IMR-90 (cell line): ENCODE data around the gene ACSL6. TPM values are rescaled to one million over a fixed set of nuclear protein-coding genes. Genes with fewer than 3 reads are reported as not detected.

Experiments
- ATAC-seq: fragments of 200-7000 bp; cut with Tn5 transposase; 2 replicates; pipeline ENCODE4 v1.9.1; 2020; ENCODE audit warnings: low read depth, mild to moderate bottlenecking, moderate library complexity
- BruUV-seq: library from RNA; stranded (reverse); fragments of 400-500 nt; replicated peaks from 2 replicates; lab custom pipeline; 2021; lab: Mats Ljungman, UMichigan
- CTCF ChIA-PET: fragments of 300-600 bp; formaldehyde crosslinking; extraction: SDS; loops from one replicate; lab custom pipeline; 2021; ENCODE audit warnings: antibody characterized with exemption; lab: Yijun Ruan, JAX
- POLR2A ChIA-PET: fragments of 300-600 bp; sonication (Branson Sonifier 250); formaldehyde crosslinking; loops from one replicate; lab custom pipeline; 2022; ENCODE audit warnings: antibody characterized with exemption; ENCODE audit not compliant: unreplicated experiment; lab: Charles Lee
- DNase-seq: peaks from one replicate; pipeline ENCODE4 v3.0.0; 2013
- H2AFZ ChIP-seq: replicated peaks from 2 replicates; pipeline ENCODE3; 2013; ENCODE audit warnings: low read length, mild to moderate bottlenecking; ENCODE audit not compliant: poor library complexity
- H2AK5ac ChIP-seq: 2 replicates; pipeline ENCODE4 v1.6.1; 2013; ENCODE audit warnings: low read depth, low read length, inconsistent platforms
- H2AK9ac ChIP-seq: replicated peaks from 2 replicates; pipeline ENCODE3; 2013; ENCODE audit warnings: mild to moderate bottlenecking, low read depth, low read length, moderate library complexity; ENCODE audit not compliant: poor library complexity
- H2BK120ac ChIP-seq: 2 replicates; pipeline ENCODE4 v1.6.1; 2013; ENCODE audit warnings: low read depth, low read length, inconsistent platforms
- H2BK15ac ChIP-seq: 3 replicates; pipeline ENCODE4 v1.6.1; 2013; ENCODE audit warnings: low read depth, low read length, inconsistent platforms
- H2BK20ac ChIP-seq: 2 replicates; pipeline ENCODE4 v1.6.1; 2013; ENCODE audit warnings: low read depth, mild to moderate bottlenecking, inconsistent platforms, low read length, moderate library complexity
- H2BK5ac ChIP-seq: 2 replicates; pipeline ENCODE4 v1.6.1; 2013; ENCODE audit warnings: mild to moderate bottlenecking, low read depth, low read length, inconsistent platforms; ENCODE audit not compliant: poor library complexity, severe bottlenecking
- H3K14ac ChIP-seq: replicated peaks from 2 replicates; pipeline ENCODE4 v1.6.1; 2013; ENCODE audit warnings: low read depth, low read length, inconsistent platforms
- H3K18ac ChIP-seq: 2 replicates; pipeline ENCODE4 v1.6.1; 2013; ENCODE audit warnings: low read depth, low read length, control low read depth
- H3K23ac ChIP-seq: 2 replicates; pipeline ENCODE4 v1.6.1; 2013; ENCODE audit warnings: low read depth, low read length, inconsistent platforms
- H3K27ac ChIP-seq: 2 replicates; pipeline ENCODE4 v1.5.1; 2013; ENCODE audit warnings: mild to moderate bottlenecking, control low read depth, low read length; ENCODE audit not compliant: insufficient read depth
- H3K27me3 ChIP-seq: 2 replicates; pipeline ENCODE4 v1.6.1; 2013; ENCODE audit warnings: low read length; ENCODE audit not compliant: control insufficient read depth, insufficient read depth
- H3K36me3 ChIP-seq: 2 replicates; pipeline ENCODE4 v1.6.1; 2013; ENCODE audit warnings: low read length, mixed read lengths; ENCODE audit not compliant: control insufficient read depth, insufficient read depth
- H3K4ac ChIP-seq: 2 replicates; pipeline ENCODE4 v1.6.1; 2013; ENCODE audit warnings: low read depth, low read length, inconsistent platforms
- H3K4me1 ChIP-seq: 2 replicates; pipeline ENCODE4 v1.6.1; 2013; ENCODE audit warnings: low read length, mixed read lengths; ENCODE audit not compliant: control insufficient read depth, insufficient read depth
- H3K4me2 ChIP-seq: 2 replicates; pipeline ENCODE4 v1.6.1; 2013; ENCODE audit warnings: low read depth, mild to moderate bottlenecking, control low read depth, low read length, moderate library complexity
- H3K4me3 ChIP-seq: 2 replicates; pipeline ENCODE4 v1.5.1; 2013; ENCODE audit warnings: low read depth, mild to moderate bottlenecking, control low read depth, low read length, moderate library complexity; ENCODE audit not compliant: insufficient read depth
- H3K56ac ChIP-seq: 2 replicates; pipeline ENCODE4 v1.6.1; 2013; ENCODE audit warnings: low read length, inconsistent platforms; ENCODE audit not compliant: insufficient read depth; ENCODE audit errors: extremely low read depth
- H3K79me1 ChIP-seq, 2 experiments: 2 replicates each; pipeline ENCODE4 v1.6.1; 2013; ENCODE audit warnings: low read length in 2 of 2, inconsistent platforms in 1 of 2, low read depth in 1 of 2
- H3K9ac ChIP-seq: 2 replicates; pipeline ENCODE4 v1.6.1; 2013; ENCODE audit warnings: low read depth, low read length, control low read depth
- H3K9me1 ChIP-seq: 2 replicates; pipeline ENCODE4 v1.6.1; 2013; ENCODE audit warnings: low read length, inconsistent platforms; ENCODE audit not compliant: insufficient read depth
- H3K9me3 ChIP-seq: 2 replicates; pipeline ENCODE4 v1.6.1; 2013; ENCODE audit warnings: low read length; ENCODE audit not compliant: control insufficient read depth, insufficient read depth
- H4K20me1 ChIP-seq: 2 replicates; pipeline ENCODE4 v1.6.1; 2013; ENCODE audit warnings: low read length, inconsistent platforms; ENCODE audit not compliant: insufficient read depth
- H4K5ac ChIP-seq: 2 replicates; pipeline ENCODE4 v1.6.1; 2013; ENCODE audit warnings: mild to moderate bottlenecking, low read depth, low read length, control low read depth
- H4K8ac ChIP-seq, 2 experiments: 2 replicates each; pipeline ENCODE4 v1.6.1; 2013; ENCODE audit warnings: low read depth in 2 of 2, low read length in 2 of 2, control low read depth in 1 of 2, inconsistent platforms in 1 of 2
- H4K91ac ChIP-seq: 2 replicates; pipeline ENCODE4 v1.6.1; 2013; ENCODE audit warnings: low read depth, low read length, inconsistent platforms; ENCODE audit not compliant: insufficient read depth
- ELK1 ChIP-seq: fragments of 150-350 bp; IDR thresholded peaks from 2 replicates; pipeline ENCODE4 v1.6.1; 2016; ENCODE audit warnings: low read depth, mild to moderate bottlenecking, low read length, moderate library complexity, borderline replicate concordance
- MAZ ChIP-seq: IDR thresholded peaks from 2 replicates; pipeline ENCODE4 v1.6.1; 2012; ENCODE audit warnings: low read depth, mild to moderate bottlenecking, low read length, improper control_type of control experiment, moderate library complexity, borderline replicate concordance
- MXI1 ChIP-seq: IDR thresholded peaks from 2 replicates; pipeline ENCODE4 v1.6.1; 2012; ENCODE audit warnings: low read depth, mild to moderate bottlenecking, low read length, moderate library complexity, borderline replicate concordance
- SMC3 ChIP-seq: fragments of 150-350 bp; IDR thresholded peaks from 2 replicates; pipeline ENCODE4 v1.6.1; 2016; ENCODE audit warnings: low read depth, mild to moderate bottlenecking, antibody characterized with exemption, low read length, moderate library complexity
- WGBS, 2 experiments: methylation state at CpG; one replicate each; pipeline versions ENCODE4 v1.1.5 to v1.1.7; 2013; ENCODE audit warnings: missing lambda C conversion rate in 2 of 2; ENCODE audit not compliant: insufficient read length in 1 of 2; ENCODE audit errors: extremely low coverage in 2 of 2; 5-methylcytosine and 5-hydroxymethylcytosine counted together
- dilution Hi-C: fragments of 300-500 bp; cut with HindIII; formaldehyde crosslinking; loops from one replicate; pipeline ENCODE4 v1.14.3; 2018; ENCODE audit warnings: low sequenced_read_pairs; ENCODE audit not compliant: unreplicated experiment
- in situ Hi-C: fragments of 300-500 bp; cut with MboI; formaldehyde crosslinking; loops from 3 replicates; pipeline ENCODE4 v1.14.3; 2019; ENCODE audit warnings: low sequenced_read_pairs, inconsistent platforms, mixed read lengths
- intact Hi-C: fragments of 100-400 bp; cut with micrococcal nuclease; formaldehyde crosslinking; loops from 2 replicates; pipeline ENCODE4 v1.10.0; 2022
- polyA plus RNA-seq, 3 experiments: library from polyadenylated mRNA; depleted of rRNA; stranded (reverse); fragments of >200 nt; gene quantifications; 2 replicates each; pipeline ENCODE4 v1.2.3, GENCODE V29; 2012; ENCODE audit warnings: low replicate concordance in 1 of 3
- total RNA-seq: library from RNA; depleted of rRNA; stranded (reverse); fragments of >200 nt; gene quantifications from 2 replicates; pipeline ENCODE4 v1.2.3, GENCODE V29; 2012

The ACSL6 gene
- total and polyA plus RNA-seq, 2 of the 4 experiments (the other 2 are of a cell fraction), result not detected

DNA sequence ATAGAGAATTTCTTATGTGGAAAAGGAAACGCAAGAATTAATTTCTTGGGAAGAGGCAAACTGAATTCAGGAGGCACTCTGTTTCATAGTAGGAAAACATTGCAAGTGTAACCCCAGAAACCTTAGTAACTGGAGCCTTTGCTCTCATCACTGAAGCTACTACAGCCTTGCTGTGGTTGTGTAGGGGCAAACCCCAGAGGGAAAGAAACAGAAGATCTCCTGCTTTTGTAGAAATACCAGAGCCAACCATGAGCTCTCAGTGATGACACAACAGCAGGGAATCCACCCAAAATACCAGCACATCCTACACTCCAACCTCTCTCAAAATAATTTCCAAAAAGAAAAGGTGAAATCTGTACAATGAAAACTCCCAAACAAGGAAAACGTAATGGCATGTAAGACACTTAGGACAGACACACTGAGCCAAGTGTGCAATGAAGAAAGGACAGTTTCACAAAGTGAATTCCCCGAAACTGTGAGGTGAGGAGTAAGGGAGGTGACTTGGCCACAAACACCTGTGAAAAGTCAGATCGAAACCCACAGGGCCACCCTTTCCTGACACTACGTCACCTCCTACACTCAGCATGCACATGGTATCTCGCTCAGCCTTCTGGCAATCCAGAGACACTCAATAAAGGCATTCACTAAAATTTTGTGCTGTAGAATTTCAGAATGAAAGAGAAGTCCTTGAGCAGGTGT is 8.5 kb upstream of the ACSL6 start:
- H2BK5ac ChIP-seq, result no peak overlapping the region
- no peak overlapping the region for H3K23ac ChIP-seq
- no peak overlapping the region for H2BK20ac ChIP-seq
- H2AFZ ChIP-seq, result no peak overlapping the region
- H4K5ac ChIP-seq, result no peak overlapping the region
- in situ Hi-C loops (no loop called here), intact Hi-C loops (no loop called here), dilution Hi-C loops (no loop called here)
- no peak overlapping the region for H2AK5ac ChIP-seq
- no peak overlapping the region for H3K14ac ChIP-seq
- no peaks in the 10 kb centered on the region for H3K79me1 ChIP-seq
- H4K8ac ChIP-seq, result no peak overlapping the region
- H3K27ac ChIP-seq, result no peak overlapping the region
- no peak overlapping the region for H3K9ac ChIP-seq
- no peak overlapping the region for H3K4me2 ChIP-seq
- H3K27me3 ChIP-seq, result peaks cover 30% of the 10 kb centered on the region
- H2AK9ac ChIP-seq, result no peak overlapping the region
- no peak overlapping the region for H2BK15ac ChIP-seq
- CTCF ChIA-PET, result no interaction called here
- ATAC-seq (no peak), DNase-seq (no peak)
- POLR2A ChIA-PET, result no interaction called here
- H3K36me3 ChIP-seq, result no peaks in the 10 kb centered on the region
- no peak overlapping the region for H3K4ac ChIP-seq
- TF ChIP-seq ELK1, result no peak
- no peak for TF ChIP-seq MXI1
- no peak for TF ChIP-seq SMC3
- TF ChIP-seq MAZ, result no peak
- H3K4me3 ChIP-seq, result no peak overlapping the region
- BruUV-seq, result no TSS peak
- H3K9me3 ChIP-seq, result no peaks in the 10 kb centered on the region
- H3K4me1 ChIP-seq, result no peaks in the 10 kb centered on the region
- H4K91ac ChIP-seq, result no peak overlapping the region
- no CpG with 5 or more reads among the region's 6 CpGs for WGBS, 2 experiments
- no peaks in the 10 kb centered on the region for H4K20me1 ChIP-seq
- H3K56ac ChIP-seq, result no peak overlapping the region
- no peaks in the 10 kb centered on the region for H3K9me1 ChIP-seq
- no peak overlapping the region for H2BK120ac ChIP-seq
- no peak overlapping the region for H3K18ac ChIP-seq
